ENCODE measurements around the gene PPP3CB. TPM values are rescaled to one million over a fixed set of nuclear protein-coding genes. Genes with fewer than 3 reads are reported as not detected.

PPP3CB gene
- total RNA-seq, 2 experiments from 2014 or later = 48.4 to 50.2 TPM

- H3K9me3 Mint-ChIP-seq = no peaks in the 10 kb centered on the region
- no peak overlapping the region for H3K4me3 Mint-ChIP-seq
- ChIA-PET CTCF (no interaction called here), POLR2A (interaction anchor here (1.2 kb wide), 1 partner anchor 17 kb away, joined by 3 read pairs; the partner anchor contains the start of gene PPP3CB)
- H3K36me3 Mint-ChIP-seq = peaks cover 28% of the 10 kb centered on the region
- no peaks in the 10 kb centered on the region for H3K27me3 Mint-ChIP-seq
- peak overlapping the region; percentile 77 for H3K27ac Mint-ChIP-seq
- no peak for DNase-seq
- intact Hi-C loops (cut with micrococcal nuclease) = loop anchor here (1.0 to 5.0 kb wide), 2 partner anchors 17 to 66 kb away; partner anchors contain the start of gene ANXA7
- H3K4me1 Mint-ChIP-seq (ENCODE audit: low read depth) = peaks cover 29% of the 10 kb centered on the region
Measured at GRCh38 chr10:73478636-73479035, 17.2 kb downstream of the PPP3CB start.

GRCh38 chr10:73471226-73471625, 24.6 kb downstream of the PPP3CB start:
- H3K36me3 Mint-ChIP-seq = peaks cover 34% of the 10 kb centered on the region
- CTCF ChIA-PET = no interaction called here
- no peak for DNase-seq
- H3K27me3 Mint-ChIP-seq = no peaks in the 10 kb centered on the region
- H3K9me3 Mint-ChIP-seq = no peaks in the 10 kb centered on the region
- no peak overlapping the region for H3K4me3 Mint-ChIP-seq
- H3K27ac Mint-ChIP-seq = no peak overlapping the region
- H3K4me1 Mint-ChIP-seq (ENCODE audit: low read depth) = peaks cover 3% of the 10 kb centered on the region
- POLR2A ChIA-PET = no interaction called here
- intact Hi-C loops (cut with micrococcal nuclease) = no loop called here

GRCh38 chr10:73469579-73469978, 26.2 kb downstream of the PPP3CB start:
- DNase-seq = no peak
- H3K36me3 Mint-ChIP-seq = peaks cover 27% of the 10 kb centered on the region
- H3K4me1 Mint-ChIP-seq (ENCODE audit: low read depth) = peaks cover 3% of the 10 kb centered on the region
- H3K27me3 Mint-ChIP-seq = no peaks in the 10 kb centered on the region
- intact Hi-C loops (cut with micrococcal nuclease) = no loop called here
- no peaks in the 10 kb centered on the region for H3K9me3 Mint-ChIP-seq
- ChIA-PET POLR2A (interaction anchor here (0.6 kb wide), 1 partner anchor 219 kb away, joined by 6 read pairs; no protein-coding TSS in a partner anchor), CTCF (interaction anchor here (0.8 kb wide), 1 partner anchor 60 kb away, joined by 3 read pairs; no protein-coding TSS in a partner anchor)
- no peak overlapping the region for H3K27ac Mint-ChIP-seq
- H3K4me3 Mint-ChIP-seq = no peak overlapping the region

- Mint-ChIP-seq H3K4me1 (ENCODE audit: low read depth) (peaks cover 3% of the 10 kb centered on the region), H3K9me3 (no peaks in the 10 kb centered on the region), H3K36me3 (peaks cover 29% of the 10 kb centered on the region), H3K4me3 (no peak overlapping the region), H3K27ac (no peak overlapping the region), H3K27me3 (no peaks in the 10 kb centered on the region)
- intact Hi-C loops (cut with micrococcal nuclease) = no loop called here
- POLR2A ChIA-PET = no interaction called here
- CTCF ChIA-PET = interaction anchor here (1.0 kb wide), 1 partner anchor 178 kb away, joined by 4 read pairs; no protein-coding TSS in a partner anchor
- no peak for DNase-seq
Measured at GRCh38 chr10:73467206-73467605, 28.6 kb downstream of the PPP3CB start.

GRCh38 chr10:73465978-73466726, 29.7 kb downstream of the PPP3CB start:
- CTCF ChIA-PET = no interaction called here
- POLR2A ChIA-PET = no interaction called here
- H3K4me3 Mint-ChIP-seq = no peak overlapping the region
- H3K27ac Mint-ChIP-seq = no peak overlapping the region
- H3K4me1 Mint-ChIP-seq (ENCODE audit: low read depth) = peaks cover 3% of the 10 kb centered on the region
- peaks cover 25% of the 10 kb centered on the region for H3K36me3 Mint-ChIP-seq
- no peak for DNase-seq
- intact Hi-C loops (cut with micrococcal nuclease) = no loop called here
- H3K9me3 Mint-ChIP-seq = no peaks in the 10 kb centered on the region
- H3K27me3 Mint-ChIP-seq = no peaks in the 10 kb centered on the region

- no peak for DNase-seq
- intact Hi-C loops (cut with micrococcal nuclease) = no loop called here
- peak overlapping the region; percentile 24 for H3K27ac Mint-ChIP-seq
- no peaks in the 10 kb centered on the region for H3K27me3 Mint-ChIP-seq
- H3K9me3 Mint-ChIP-seq = no peaks in the 10 kb centered on the region
- H3K4me1 Mint-ChIP-seq (ENCODE audit: low read depth) = no peaks in the 10 kb centered on the region
- H3K4me3 Mint-ChIP-seq = no peak overlapping the region
- POLR2A ChIA-PET = no interaction called here
- H3K36me3 Mint-ChIP-seq = peaks cover 12% of the 10 kb centered on the region
- CTCF ChIA-PET = no interaction called here
Measured at GRCh38 chr10:73460897-73461296, 34.9 kb downstream of the PPP3CB start.

GRCh38 chr10:73459683-73460314, 36.0 kb downstream of the PPP3CB start:
- Mint-ChIP-seq H3K4me3 (no peak overlapping the region), H3K36me3 (peaks cover 14% of the 10 kb centered on the region), H3K27ac (no peak overlapping the region), H3K4me1 (ENCODE audit: low read depth) (no peaks in the 10 kb centered on the region), H3K9me3 (no peaks in the 10 kb centered on the region), H3K27me3 (no peaks in the 10 kb centered on the region)
- intact Hi-C loops (cut with micrococcal nuclease) = no loop called here
- no peak for DNase-seq
- POLR2A ChIA-PET = no interaction called here
- CTCF ChIA-PET = no interaction called here

GRCh38 chr10:73456187-73456890, 39.5 kb downstream of the PPP3CB start:
- H3K27ac Mint-ChIP-seq = no peak overlapping the region
- H3K36me3 Mint-ChIP-seq = peaks cover 11% of the 10 kb centered on the region
- H3K4me3 Mint-ChIP-seq = no peak overlapping the region
- no peaks in the 10 kb centered on the region for H3K9me3 Mint-ChIP-seq
- no peaks in the 10 kb centered on the region for H3K4me1 Mint-ChIP-seq (ENCODE audit: low read depth)
- CTCF ChIA-PET = no interaction called here
- no peaks in the 10 kb centered on the region for H3K27me3 Mint-ChIP-seq
- POLR2A ChIA-PET = no interaction called here
- intact Hi-C loops (cut with micrococcal nuclease) = no loop called here
- no peak for DNase-seq

GRCh38 chr10:73449113-73449512, 46.7 kb downstream of the PPP3CB start:
- Mint-ChIP-seq H3K36me3 (peaks cover 13% of the 10 kb centered on the region), H3K27ac (no peak overlapping the region), H3K4me3 (no peak overlapping the region), H3K9me3 (no peaks in the 10 kb centered on the region), H3K4me1 (ENCODE audit: low read depth) (peaks cover 3% of the 10 kb centered on the region), H3K27me3 (no peaks in the 10 kb centered on the region)
- ChIA-PET POLR2A (no interaction called here), CTCF (interaction anchor here (0.5 kb wide), 1 partner anchor 44 kb away, joined by 3 read pairs; no protein-coding TSS in a partner anchor)
- intact Hi-C loops (cut with micrococcal nuclease) = no loop called here
- no peak for DNase-seq

GRCh38 chr10:73448384-73448783, 47.4 kb downstream of the PPP3CB start:
- CTCF ChIA-PET = no interaction called here
- Mint-ChIP-seq H3K27me3 (no peaks in the 10 kb centered on the region), H3K9me3 (no peaks in the 10 kb centered on the region)

GRCh38 chr10:73446926-73447325, 48.9 kb downstream of the PPP3CB start:
- Mint-ChIP-seq H3K4me3 (no peak overlapping the region), H3K27ac (no peak overlapping the region), H3K27me3 (no peaks in the 10 kb centered on the region), H3K4me1 (ENCODE audit: low read depth) (peaks cover 3% of the 10 kb centered on the region), H3K9me3 (no peaks in the 10 kb centered on the region), H3K36me3 (peaks cover 15% of the 10 kb centered on the region)
- DNase-seq = no peak
- CTCF ChIA-PET = no interaction called here
- intact Hi-C loops (cut with micrococcal nuclease) = no loop called here
- POLR2A ChIA-PET = no interaction called here

More at GRCh38 chr10:73448384-73448783, 47.4 kb downstream of the PPP3CB start:
- Mint-ChIP-seq H3K27ac (peak overlapping the region; percentile 31), H3K4me3 (no peak overlapping the region), H3K4me1 (ENCODE audit: low read depth) (peaks cover 3% of the 10 kb centered on the region), H3K36me3 (peaks cover 13% of the 10 kb centered on the region)
- intact Hi-C loops (cut with micrococcal nuclease) = no loop called here
- DNase-seq = no peak
- POLR2A ChIA-PET = no interaction called here

GRCh38 chr10:73444457-73444856, 51.4 kb downstream of the PPP3CB start:
- POLR2A ChIA-PET = no interaction called here
- no peak overlapping the region for H3K27ac Mint-ChIP-seq
- intact Hi-C loops (cut with micrococcal nuclease) = no loop called here
- H3K27me3 Mint-ChIP-seq = no peaks in the 10 kb centered on the region
- H3K4me1 Mint-ChIP-seq (ENCODE audit: low read depth) = peaks cover 9% of the 10 kb centered on the region
- peaks cover 15% of the 10 kb centered on the region for H3K36me3 Mint-ChIP-seq
- DNase-seq = no peak
- CTCF ChIA-PET = no interaction called here
- H3K9me3 Mint-ChIP-seq = no peaks in the 10 kb centered on the region
- H3K4me3 Mint-ChIP-seq = no peak overlapping the region
